HG03095 (cell line): ENCODE results near the gene MBD3L2.
"Not testable (repeated sequence)": the region's sequence is repeated elsewhere in the genome, so short reads cannot be mapped to it uniquely, and the experiment has no call there.

Experiments
- ATAC-seq: cut with Tn5 transposase; IDR thresholded peaks from one replicate; pipeline ENCODE4 v1.9.1; 2021; ENCODE audit warnings: moderate library complexity; ENCODE audit not compliant: unreplicated experiment

Gene MBD3L2

DNA sequence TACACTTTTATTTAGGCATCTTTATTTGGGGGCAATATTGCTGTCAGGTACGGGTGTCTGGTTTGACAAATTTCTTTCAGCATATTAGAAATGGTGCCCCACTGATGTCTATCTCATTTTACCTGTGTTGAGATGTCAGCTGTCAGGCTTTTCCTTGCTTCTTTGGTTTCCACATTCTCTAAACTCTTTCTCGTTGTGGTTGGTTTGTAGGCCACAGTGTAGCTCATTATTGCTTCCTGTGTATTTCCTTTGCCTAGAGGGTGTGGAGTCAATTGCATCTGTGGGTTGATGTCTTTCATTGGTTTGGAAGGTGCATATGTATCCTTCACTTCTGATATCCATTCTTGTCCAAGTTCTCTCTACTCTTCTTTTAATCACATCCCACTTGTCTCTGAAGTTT lies 10.9 kb downstream of the MBD3L2 start:
- ATAC-seq: not testable (repeated sequence)

DNA sequence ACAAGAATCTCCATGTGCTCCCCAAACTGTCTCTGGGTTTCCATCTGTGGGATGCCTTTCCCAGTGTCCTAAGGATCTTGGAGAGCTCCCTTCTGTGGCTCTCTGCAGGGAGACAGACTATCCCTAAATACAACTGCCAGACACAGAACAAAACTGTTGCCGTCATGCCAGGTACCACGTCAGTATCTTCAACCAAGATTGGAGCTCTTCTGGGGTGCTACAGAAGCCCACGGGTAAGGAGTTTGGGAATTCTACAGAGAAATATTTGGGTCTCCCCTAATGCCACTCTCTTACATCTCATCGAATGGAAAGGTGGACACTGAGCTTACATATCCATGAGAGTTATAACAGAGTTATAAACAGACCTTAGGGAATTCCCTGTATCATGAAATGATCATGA lies 14.2 kb downstream of the MBD3L2 start:
- ATAC-seq: no peak

DNA sequence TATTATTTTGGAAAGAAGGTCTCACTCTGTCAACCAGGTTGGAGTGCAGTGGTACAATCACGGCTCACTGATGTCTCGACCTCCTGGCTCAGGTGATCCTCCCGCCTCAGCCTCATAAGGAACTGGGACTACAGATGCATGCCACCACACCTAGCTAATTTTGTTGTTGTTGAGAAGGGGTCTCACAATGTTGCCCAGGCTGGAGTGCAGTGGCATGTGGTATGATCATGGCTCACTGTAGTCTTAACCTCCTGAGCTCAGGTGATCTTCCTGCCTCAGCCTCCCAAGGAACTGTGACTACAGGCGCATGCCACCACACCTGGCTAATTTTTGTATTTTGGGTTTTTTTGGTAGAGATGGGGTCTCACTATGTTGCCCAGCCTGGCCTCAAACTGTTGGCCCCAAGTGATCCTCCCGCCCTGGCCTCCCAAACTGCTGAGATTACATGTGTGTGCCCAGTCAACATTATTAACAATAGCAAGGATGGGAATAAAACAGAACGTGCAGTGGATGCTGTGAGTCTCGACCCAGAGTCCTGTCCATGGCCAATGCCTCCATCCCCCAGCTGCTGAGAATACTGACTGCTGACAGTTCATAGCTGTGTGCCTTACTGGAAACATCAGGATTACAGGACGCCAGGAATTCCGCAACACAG lies 14.8 kb downstream of the MBD3L2 start:
- no peak for ATAC-seq

DNA sequence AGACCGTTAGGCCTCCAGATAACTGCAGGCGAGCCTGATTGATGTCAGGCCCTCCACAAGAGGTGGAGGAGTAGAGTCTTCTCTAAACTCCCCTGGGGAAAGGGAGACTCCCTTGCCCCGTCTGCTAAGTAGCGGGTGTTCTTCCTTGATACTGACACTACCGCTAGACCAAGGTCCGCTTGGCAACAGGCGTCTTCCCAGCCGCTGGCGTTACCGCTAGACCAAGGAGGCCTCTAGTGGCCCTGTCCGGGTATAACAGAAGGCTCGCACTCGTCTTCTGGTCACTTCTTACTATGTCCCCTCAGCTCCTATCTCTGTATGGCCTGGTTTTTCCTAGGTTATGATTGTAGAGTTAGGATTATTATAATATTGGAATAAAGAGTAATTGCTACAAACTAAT lies 18.0 kb downstream of the MBD3L2 start:
- not testable (repeated sequence) for ATAC-seq

DNA sequence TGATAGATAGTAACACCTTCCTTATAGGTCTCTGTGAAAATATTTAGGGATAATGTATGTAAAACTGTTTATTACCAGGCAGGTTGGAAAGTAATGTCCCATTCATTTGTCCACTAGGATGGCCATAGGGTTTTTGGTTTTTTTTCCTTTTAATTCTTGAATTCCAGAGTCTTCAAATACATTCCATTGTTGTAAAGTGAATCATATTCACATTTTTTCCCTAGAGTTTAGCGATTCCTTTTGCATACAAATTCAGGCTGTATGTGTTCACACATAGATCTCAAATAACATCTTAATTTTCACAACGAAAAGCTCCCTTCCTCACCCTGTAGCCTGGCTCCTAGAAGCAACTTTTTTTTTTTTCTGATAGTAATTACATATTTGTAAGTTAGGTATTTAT lies 18.6 kb downstream of the MBD3L2 start:
- no peak for ATAC-seq

DNA sequence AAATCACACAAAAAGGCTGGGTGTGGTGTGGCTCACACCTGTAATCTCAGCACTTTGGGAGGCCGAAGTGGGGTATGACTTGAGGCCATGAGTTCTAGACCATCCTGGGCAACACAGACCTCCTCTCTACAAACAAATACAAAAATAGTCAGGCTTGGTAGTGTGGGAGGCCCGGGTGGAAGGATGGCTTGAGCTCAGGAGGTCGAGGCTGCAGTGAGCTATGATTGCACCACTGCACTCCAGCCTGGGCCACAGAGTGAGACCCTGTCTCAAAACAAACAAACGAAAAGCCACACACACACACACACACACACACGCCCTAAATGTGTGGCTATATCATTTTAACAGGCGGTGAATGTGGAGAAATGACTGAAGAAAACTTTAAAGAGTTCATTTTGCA lies 19.5 kb downstream of the MBD3L2 start:
- no peak for ATAC-seq

DNA sequence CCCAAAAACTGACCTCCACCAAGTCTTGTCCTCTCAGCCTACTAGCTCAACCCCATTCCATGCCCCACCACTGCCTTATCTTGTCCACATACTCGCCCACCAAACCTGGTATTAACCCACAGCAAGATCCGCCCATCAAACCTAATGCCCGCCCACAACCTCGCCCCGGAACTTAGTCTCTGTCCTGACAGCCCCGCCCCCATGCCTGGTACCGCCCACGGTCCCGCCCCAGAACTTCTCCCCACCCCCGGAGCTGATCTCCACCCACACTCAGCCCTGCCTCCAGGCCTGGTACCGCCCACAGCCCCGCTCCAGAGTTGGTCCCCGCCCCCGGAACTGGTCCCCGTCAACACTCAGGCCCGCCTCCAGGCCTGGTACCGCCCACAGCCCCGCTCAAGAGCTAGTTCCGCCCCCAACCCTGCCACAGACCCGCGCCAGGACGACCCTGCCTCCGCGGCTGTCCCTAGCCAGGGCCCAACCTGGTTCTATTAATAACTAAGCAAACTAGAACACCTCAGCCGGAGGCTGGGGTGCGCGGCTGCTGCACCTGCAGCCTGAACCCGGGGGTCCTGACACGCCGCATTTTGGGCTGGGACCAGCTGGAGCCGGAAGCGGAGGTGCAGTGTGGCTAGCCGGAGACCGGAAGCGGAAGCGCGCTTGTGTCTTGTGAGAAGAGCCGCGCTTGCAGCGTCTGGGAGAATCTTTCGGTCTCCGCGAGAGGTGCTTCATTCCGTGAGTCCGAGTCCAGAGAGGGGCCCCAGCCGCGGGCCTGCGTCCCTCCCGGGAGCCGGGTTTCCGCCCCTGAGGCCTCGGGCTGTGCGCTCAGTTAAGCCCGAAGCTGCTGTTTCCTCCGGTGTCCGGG lies 20.2 kb downstream of the MBD3L2 start, which contains the start of gene ZNF557:
Gene ZNF557 (plus strand): TSS at position 662 of the 862 bp plus-strand sequence. CDS start 5,372 bp downstream, outside the sequence.
- ATAC-seq: peak; percentile 87

DNA sequence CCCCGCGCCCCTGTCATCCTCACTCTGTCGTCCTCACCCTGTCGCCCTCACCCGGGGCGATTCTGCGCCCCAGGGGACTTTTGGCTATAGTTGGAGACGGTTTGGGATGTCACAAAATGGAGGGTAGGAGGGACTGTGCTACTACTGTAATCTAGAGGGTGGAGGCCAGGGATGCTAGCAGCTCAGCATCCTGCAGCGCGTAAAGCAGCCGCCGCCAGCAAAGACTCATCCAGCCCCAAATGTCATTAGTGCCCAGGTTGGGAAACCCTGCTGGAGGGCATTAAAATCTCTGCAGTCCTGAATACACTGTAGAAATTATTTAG lies 20.7 kb downstream of the MBD3L2 start:
- no peak for ATAC-seq

DNA sequence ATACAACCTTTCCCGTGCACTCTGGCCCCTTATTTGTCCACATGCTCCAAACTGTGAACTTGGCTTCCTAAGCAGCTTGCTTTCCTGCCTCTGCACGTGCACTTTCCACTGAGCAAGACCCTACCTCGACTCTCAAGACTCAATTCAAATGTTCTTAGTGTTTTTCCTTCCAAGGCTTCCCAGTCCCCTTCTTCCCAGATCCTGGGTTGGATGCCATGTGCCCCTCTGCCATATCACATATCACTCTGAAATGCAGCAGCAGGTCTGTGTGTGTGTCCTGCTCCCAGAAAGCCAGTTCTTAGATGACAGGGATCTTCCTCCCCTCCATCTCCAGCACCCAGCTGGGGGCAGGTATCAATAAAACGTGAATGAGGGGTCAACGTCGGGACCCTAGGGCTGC lies 23.4 kb downstream of the MBD3L2 start:
- no peak for ATAC-seq

DNA sequence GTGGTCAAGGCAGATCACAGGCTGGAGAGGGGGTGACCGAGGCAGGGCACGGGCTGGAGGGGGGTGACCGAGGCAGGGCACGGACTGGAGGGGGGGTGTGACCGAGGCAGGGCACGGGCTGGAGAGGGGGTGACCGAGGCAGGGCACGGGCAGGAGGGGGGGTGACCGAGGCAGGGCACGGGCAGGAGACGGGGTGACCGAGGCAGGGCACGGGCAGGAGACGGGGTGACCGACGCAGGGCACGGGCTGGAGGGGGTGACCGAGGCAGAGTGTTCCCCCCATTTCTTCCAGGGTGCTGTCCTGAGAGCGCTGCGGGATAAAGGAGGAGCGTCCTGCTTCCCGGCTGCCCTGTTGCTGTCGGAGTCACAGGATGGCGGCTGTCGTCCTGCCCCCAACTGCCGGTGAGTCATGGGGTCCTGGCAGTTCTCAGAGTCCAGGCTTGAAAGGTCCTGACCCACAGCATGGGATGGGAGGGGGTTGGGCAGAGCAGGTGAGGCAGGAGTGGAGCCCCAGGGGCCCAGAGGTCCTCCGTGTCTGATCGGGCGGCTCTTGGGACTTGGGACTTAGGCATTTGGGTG lies 25.7 kb downstream of the MBD3L2 start:
- ATAC-seq: no peak

DNA sequence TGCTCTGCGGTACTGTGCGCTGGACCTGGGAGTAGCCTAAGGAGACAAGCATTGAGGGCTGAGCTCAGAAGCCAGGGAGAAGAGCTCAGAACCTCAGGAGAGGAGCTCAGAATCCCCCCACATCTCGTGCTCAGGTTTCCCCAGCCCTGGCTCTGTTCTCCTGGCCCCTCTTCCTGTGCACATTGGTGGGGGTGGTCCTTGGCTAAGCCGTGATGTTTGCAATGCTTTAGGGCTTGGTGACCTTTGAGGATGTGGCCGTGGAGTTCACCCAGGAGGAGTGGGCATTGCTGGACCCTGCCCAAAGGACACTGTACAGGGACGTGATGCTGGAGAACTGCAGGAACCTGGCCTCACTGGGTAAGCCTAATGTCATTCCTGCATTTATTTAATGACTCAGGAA lies 27.0 kb downstream of the MBD3L2 start:
- ATAC-seq: no peak

DNA sequence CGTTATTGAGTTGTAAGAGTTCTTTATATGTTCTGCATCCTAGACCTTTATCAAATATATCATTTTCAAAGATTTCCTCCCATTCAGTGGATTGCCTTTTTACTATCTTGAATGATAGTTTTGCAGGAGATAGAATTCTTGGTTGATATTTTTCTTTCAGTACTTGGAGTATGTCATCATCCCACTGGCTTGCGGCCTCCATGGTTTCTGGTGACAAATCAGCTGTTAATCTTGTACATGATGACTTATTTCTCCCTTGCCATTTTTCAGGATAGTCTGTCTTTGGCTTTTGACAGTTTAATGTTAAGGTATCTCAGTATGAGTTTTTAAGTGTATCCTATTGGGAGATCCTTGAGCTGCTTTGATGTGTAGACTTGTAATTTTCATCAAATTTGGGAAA lies 28.9 kb downstream of the MBD3L2 start:
- no peak for ATAC-seq

DNA sequence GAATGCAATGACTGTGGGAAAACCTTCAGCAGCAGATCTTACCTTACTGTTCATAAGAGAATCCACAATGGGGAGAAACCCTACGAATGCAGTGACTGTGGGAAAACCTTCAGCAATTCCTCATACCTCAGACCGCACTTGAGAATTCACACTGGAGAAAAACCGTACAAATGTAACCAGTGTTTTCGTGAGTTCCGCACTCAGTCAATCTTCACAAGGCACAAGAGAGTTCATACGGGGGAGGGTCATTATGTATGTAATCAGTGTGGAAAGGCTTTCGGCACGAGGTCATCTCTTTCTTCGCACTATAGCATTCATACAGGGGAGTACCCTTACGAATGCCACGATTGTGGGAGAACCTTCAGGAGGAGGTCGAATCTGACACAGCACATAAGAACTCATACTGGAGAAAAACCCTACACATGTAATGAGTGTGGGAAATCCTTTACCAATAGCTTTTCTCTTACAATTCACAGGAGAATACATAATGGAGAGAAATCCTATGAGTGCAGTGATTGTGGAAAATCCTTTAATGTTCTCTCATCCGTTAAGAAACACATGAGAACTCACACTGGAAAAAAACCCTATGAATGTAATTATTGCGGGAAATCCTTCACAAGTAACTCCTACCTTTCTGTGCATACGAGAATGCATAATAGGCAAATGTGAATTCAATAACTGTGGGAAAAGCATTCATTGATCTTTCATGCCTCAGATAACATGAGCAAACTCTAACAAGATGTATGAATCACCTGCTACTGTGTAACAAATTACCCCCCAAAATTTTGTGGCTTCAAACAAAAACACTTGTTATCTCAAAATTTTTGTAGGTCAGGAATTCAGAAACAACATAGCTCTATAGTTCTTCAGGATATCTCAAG lies 34.2 kb downstream of the MBD3L2 start:
- no peak for ATAC-seq

DNA sequence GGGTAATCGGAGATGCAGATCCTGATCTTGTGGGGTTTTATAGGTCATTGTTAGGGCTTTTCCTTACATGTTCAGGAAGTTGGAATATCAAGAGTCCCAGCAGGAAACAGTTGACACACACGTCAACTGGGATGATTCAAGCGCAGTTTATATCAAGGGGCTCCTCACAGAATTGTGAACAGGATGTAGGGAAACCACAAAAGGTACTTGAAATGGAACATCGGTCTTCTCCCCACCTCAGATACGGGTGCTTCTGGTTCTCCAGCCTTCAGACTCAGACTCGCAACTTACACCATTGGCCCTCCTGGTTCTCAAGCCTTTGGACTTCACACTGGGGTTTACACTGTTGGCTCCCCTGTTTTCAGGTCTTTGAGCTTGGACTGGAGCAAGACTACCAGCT lies 39.9 kb downstream of the MBD3L2 start:
- ATAC-seq: no peak

DNA sequence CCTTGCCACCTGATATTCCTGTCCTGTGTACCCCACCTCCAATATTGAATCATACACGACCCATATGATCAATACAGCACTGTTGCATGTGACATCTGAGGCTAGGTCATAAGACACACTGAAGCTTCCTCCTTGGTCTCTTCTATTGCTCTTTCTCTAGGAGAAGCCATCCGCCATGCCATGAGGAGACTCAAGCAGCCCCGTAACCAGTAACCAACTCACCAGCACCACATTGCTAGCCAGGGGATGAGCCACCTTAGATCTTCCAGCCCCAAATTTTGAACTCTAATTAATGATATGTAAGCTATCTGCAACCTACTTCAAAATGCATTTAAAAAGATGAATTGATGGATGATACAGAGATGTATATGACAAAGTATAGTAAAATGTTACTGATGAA lies 49.0 kb downstream of the MBD3L2 start:
- no peak for ATAC-seq

DNA sequence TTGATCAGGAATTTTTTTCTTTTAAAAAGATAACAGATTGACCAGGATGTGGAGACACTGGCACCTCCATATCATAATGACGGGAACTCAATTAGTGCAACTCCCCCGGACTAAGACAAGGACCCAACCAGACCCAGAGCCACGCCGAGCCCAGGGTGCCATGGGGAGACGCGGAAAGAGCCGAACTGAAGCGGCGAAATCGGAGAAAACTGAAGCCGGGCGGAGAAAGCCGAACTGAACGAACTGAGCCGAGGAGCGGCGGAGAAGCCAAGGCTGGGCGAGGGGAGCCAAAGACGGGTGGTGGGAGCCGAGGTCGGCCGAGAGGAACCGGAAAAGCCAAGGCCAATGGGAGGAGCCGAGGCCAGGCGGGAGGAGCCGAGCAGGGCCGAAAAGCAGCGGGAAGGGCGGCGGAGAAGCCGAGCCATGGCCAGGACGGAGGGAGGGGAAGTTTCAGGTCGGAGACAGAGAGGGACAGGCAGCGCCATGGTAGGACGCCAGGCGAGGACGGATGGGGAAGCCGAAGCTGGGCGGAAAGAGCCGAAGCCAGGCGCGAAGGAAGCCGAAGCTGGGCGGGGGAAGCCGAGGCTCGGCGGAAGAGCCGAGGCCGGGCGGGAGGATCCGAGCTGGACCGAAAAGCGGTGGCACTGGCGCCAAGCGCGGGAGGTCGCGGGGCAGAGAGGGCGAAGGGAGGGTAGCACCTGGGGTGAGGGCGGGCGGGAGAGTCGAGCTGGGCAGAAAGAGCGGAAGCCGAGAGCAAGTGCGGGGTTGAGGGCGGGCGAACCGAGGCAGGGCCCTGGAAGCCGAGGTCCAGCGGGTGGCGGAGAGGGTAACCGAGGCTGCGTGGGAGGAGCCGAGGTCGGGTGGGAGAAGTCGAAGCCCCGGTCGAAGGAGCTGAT lies 49.8 kb downstream of the MBD3L2 start:
- peak; percentile 74 for ATAC-seq

DNA sequence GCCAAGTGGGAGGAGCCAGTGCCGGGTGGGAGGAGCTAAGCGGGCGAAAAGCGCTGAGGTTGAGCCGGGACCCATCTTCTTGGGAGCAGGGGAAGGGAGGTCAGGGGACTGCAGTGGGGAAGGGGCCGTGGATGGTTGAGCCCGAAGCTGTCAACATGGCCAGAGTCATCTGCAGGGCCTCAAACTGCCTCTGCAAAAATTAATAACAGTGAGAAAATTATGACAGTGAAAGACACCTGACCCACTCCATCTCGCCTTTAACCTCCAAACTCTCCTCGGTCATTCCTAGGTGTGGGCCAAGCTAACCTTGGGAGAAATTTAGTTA lies 50.4 kb downstream of the MBD3L2 start:
- ATAC-seq: no peak
